ENCODE measurements around the gene RSPO4.

- TF ChIP-seq, protein P1, sequence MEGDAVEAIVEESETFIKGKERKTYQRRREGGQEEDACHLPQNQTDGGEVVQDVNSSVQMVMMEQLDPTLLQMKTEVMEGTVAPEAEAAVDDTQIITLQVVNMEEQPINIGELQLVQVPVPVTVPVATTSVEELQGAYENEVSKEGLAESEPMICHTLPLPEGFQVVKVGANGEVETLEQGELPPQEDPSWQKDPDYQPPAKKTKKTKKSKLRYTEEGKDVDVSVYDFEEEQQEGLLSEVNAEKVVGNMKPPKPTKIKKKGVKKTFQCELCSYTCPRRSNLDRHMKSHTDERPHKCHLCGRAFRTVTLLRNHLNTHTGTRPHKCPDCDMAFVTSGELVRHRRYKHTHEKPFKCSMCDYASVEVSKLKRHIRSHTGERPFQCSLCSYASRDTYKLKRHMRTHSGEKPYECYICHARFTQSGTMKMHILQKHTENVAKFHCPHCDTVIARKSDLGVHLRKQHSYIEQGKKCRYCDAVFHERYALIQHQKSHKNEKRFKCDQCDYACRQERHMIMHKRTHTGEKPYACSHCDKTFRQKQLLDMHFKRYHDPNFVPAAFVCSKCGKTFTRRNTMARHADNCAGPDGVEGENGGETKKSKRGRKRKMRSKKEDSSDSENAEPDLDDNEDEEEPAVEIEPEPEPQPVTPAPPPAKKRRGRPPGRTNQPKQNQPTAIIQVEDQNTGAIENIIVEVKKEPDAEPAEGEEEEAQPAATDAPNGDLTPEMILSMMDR (IDR thresholded peaks at IDR 0.05; ENCODE audit: low read length): no peak
- no peak for TF ChIP-seq EZH2 (IDR thresholded peaks at IDR 0.05; ENCODE audit: borderline replicate concordance, low read length)
Observed at GRCh38 chr20:949717-950116, 52.4 kb downstream of the RSPO4 start.

Measured in OCI-LY1 (cell line).